Measurements from ENCODE around the gene BLMH.

The BLMH gene

GRCh38 chr17:30291543-30292285, at the start of gene BLMH:
TSS of gene BLMH (minus strand) at chr17:30291944. CDS start at chr17:30291819, 125 bp downstream.
- Histone ChIP-seq H3K36me3 (ENCODE audit: control insufficient read depth in 5 of 5, insufficient read depth in 5 of 5, low read length in 5 of 5) (peaks cover 8 to 12% (median 10%) of the 10 kb centered on the region in 5 donors), H3K9ac (ENCODE audit: low read length in 5 of 5) (peak within 1 kb of the TSS; percentile 35 to 94 (median 81)), H3K4me1 (ENCODE audit: control insufficient read depth in 5 of 5, insufficient read depth in 5 of 5, low read length in 5 of 5) (peaks cover 0 to 24% (median 19%) of the 10 kb centered on the region in 5 donors), H3K27ac (ENCODE audit: low read depth, low read length) (peak within 1 kb of the TSS; percentile 66), H3K27me3 (ENCODE audit: control insufficient read depth in 5 of 5, insufficient read depth in 4 of 5, low read length in 5 of 5) (no peaks in the 10 kb centered on the region), H3K9me3 (ENCODE audit: control insufficient read depth in 5 of 5, low read length in 5 of 5) (no peaks in the 10 kb centered on the region), H3K4me3 (ENCODE audit: low read depth in 1 of 5, low read length in 5 of 5) (peak within 1 kb of the TSS; percentile 89 to 94 (median 92))

GRCh38 chr17:30340801-30341356, 49.1 kb upstream of the BLMH start:
- H3K27me3 ChIP-seq (ENCODE audit: control insufficient read depth in 5 of 5, insufficient read depth in 4 of 5, low read length in 5 of 5): no peaks in the 10 kb centered on the region
- no peak overlapping the region for H3K4me3 ChIP-seq (ENCODE audit: low read depth in 1 of 5, low read length in 5 of 5)
- no peaks in the 10 kb centered on the region for H3K36me3 ChIP-seq (ENCODE audit: control insufficient read depth in 5 of 5, insufficient read depth in 5 of 5, low read length in 5 of 5)
- no peaks in the 10 kb centered on the region for H3K9me3 ChIP-seq (ENCODE audit: control insufficient read depth in 5 of 5, low read length in 5 of 5)
- H3K9ac ChIP-seq (ENCODE audit: low read length in 5 of 5): peak overlapping the region in 2 of 5 donors; percentile 41 to 61
- peak overlapping the region; percentile 80 for H3K27ac ChIP-seq (ENCODE audit: low read depth, low read length)
- H3K4me1 ChIP-seq (ENCODE audit: control insufficient read depth in 5 of 5, insufficient read depth in 5 of 5, low read length in 5 of 5): peaks cover 2 to 56% (median 38%) of the 10 kb centered on the region in 5 donors

GRCh38 chr17:30339086-30339485, 47.3 kb upstream of the BLMH start:
- H3K9ac ChIP-seq (ENCODE audit: low read length in 5 of 5): no peak overlapping the region
- peaks cover 2 to 38% (median 23%) of the 10 kb centered on the region in 5 donors for H3K4me1 ChIP-seq (ENCODE audit: control insufficient read depth in 5 of 5, insufficient read depth in 5 of 5, low read length in 5 of 5)
- no peaks in the 10 kb centered on the region for H3K27me3 ChIP-seq (ENCODE audit: control insufficient read depth in 5 of 5, insufficient read depth in 4 of 5, low read length in 5 of 5)
- no peaks in the 10 kb centered on the region for H3K9me3 ChIP-seq (ENCODE audit: control insufficient read depth in 5 of 5, low read length in 5 of 5)
- H3K27ac ChIP-seq (ENCODE audit: low read depth, low read length): no peak overlapping the region
- H3K4me3 ChIP-seq (ENCODE audit: low read depth in 1 of 5, low read length in 5 of 5): no peak overlapping the region
- no peaks in the 10 kb centered on the region for H3K36me3 ChIP-seq (ENCODE audit: control insufficient read depth in 5 of 5, insufficient read depth in 5 of 5, low read length in 5 of 5)

- Histone ChIP-seq H3K36me3 (ENCODE audit: control insufficient read depth in 5 of 5, insufficient read depth in 5 of 5, low read length in 5 of 5) (no peaks in the 10 kb centered on the region), H3K27me3 (ENCODE audit: control insufficient read depth in 5 of 5, insufficient read depth in 4 of 5, low read length in 5 of 5) (no peaks in the 10 kb centered on the region), H3K4me3 (ENCODE audit: low read depth in 1 of 5, low read length in 5 of 5) (no peak overlapping the region), H3K4me1 (ENCODE audit: control insufficient read depth in 5 of 5, insufficient read depth in 5 of 5, low read length in 5 of 5) (peaks cover 0 to 26% (median 16%) of the 10 kb centered on the region in 5 donors), H3K27ac (ENCODE audit: low read depth, low read length) (no peak overlapping the region), H3K9ac (ENCODE audit: low read length in 5 of 5) (no peak overlapping the region), H3K9me3 (ENCODE audit: control insufficient read depth in 5 of 5, low read length in 5 of 5) (no peaks in the 10 kb centered on the region)
Measured at GRCh38 chr17:30337393-30337999, 45.8 kb upstream of the BLMH start.

- no peak overlapping the region for H3K27ac ChIP-seq (ENCODE audit: low read depth, low read length)
- no peak overlapping the region for H3K4me3 ChIP-seq (ENCODE audit: low read depth in 1 of 5, low read length in 5 of 5)
- no peaks in the 10 kb centered on the region for H3K9me3 ChIP-seq (ENCODE audit: control insufficient read depth in 5 of 5, low read length in 5 of 5)
- peaks cover 0 to 19% (median 16%) of the 10 kb centered on the region in 5 donors for H3K4me1 ChIP-seq (ENCODE audit: control insufficient read depth in 5 of 5, insufficient read depth in 5 of 5, low read length in 5 of 5)
- no peak overlapping the region for H3K9ac ChIP-seq (ENCODE audit: low read length in 5 of 5)
- H3K36me3 ChIP-seq (ENCODE audit: control insufficient read depth in 5 of 5, insufficient read depth in 5 of 5, low read length in 5 of 5): no peaks in the 10 kb centered on the region
- no peaks in the 10 kb centered on the region for H3K27me3 ChIP-seq (ENCODE audit: control insufficient read depth in 5 of 5, insufficient read depth in 4 of 5, low read length in 5 of 5)
Measured at GRCh38 chr17:30336369-30337171, 44.8 kb upstream of the BLMH start.

- Histone ChIP-seq H3K27me3 (ENCODE audit: control insufficient read depth in 5 of 5, insufficient read depth in 4 of 5, low read length in 5 of 5) (peaks cover 0 to 2% (median 0%) of the 10 kb centered on the region in 5 donors), H3K9ac (ENCODE audit: low read length in 5 of 5) (no peak overlapping the region), H3K4me1 (ENCODE audit: control insufficient read depth in 5 of 5, insufficient read depth in 5 of 5, low read length in 5 of 5) (peaks cover 0 to 8% (median 0%) of the 10 kb centered on the region in 5 donors), H3K9me3 (ENCODE audit: control insufficient read depth in 5 of 5, low read length in 5 of 5) (no peaks in the 10 kb centered on the region), H3K4me3 (ENCODE audit: low read depth in 1 of 5, low read length in 5 of 5) (no peak overlapping the region), H3K27ac (ENCODE audit: low read depth, low read length) (no peak overlapping the region), H3K36me3 (ENCODE audit: control insufficient read depth in 5 of 5, insufficient read depth in 5 of 5, low read length in 5 of 5) (no peaks in the 10 kb centered on the region)
Measured at GRCh38 chr17:30334421-30334820, 42.7 kb upstream of the BLMH start.

- Histone ChIP-seq H3K27me3 (ENCODE audit: control insufficient read depth in 5 of 5, insufficient read depth in 4 of 5, low read length in 5 of 5) (peaks cover 0 to 2% (median 0%) of the 10 kb centered on the region in 5 donors), H3K9ac (ENCODE audit: low read length in 5 of 5) (no peak within 1 kb of the TSS), H3K9me3 (ENCODE audit: control insufficient read depth in 5 of 5, low read length in 5 of 5) (no peaks in the 10 kb centered on the region), H3K4me3 (ENCODE audit: low read depth in 1 of 5, low read length in 5 of 5) (no peak within 1 kb of the TSS), H3K27ac (ENCODE audit: low read depth, low read length) (no peak within 1 kb of the TSS), H3K4me1 (ENCODE audit: control insufficient read depth in 5 of 5, insufficient read depth in 5 of 5, low read length in 5 of 5) (peaks cover 0 to 8% (median 0%) of the 10 kb centered on the region in 5 donors), H3K36me3 (ENCODE audit: control insufficient read depth in 5 of 5, insufficient read depth in 5 of 5, low read length in 5 of 5) (no peaks in the 10 kb centered on the region)
Measured at GRCh38 chr17:30333503-30334360, 42.0 kb upstream of the BLMH start, which contains the start of gene TMIGD1. TSS of gene TMIGD1 (minus strand) at chr17:30334057. CDS start at chr17:30332133, 1,924 bp downstream.

- Histone ChIP-seq H3K27ac (ENCODE audit: low read depth, low read length) (no peak overlapping the region), H3K4me1 (ENCODE audit: control insufficient read depth in 5 of 5, insufficient read depth in 5 of 5, low read length in 5 of 5) (peaks cover 0 to 8% (median 0%) of the 10 kb centered on the region in 5 donors), H3K4me3 (ENCODE audit: low read depth in 1 of 5, low read length in 5 of 5) (no peak overlapping the region), H3K9ac (ENCODE audit: low read length in 5 of 5) (no peak overlapping the region), H3K27me3 (ENCODE audit: control insufficient read depth in 5 of 5, insufficient read depth in 4 of 5, low read length in 5 of 5) (peaks cover 0 to 2% (median 0%) of the 10 kb centered on the region in 5 donors), H3K36me3 (ENCODE audit: control insufficient read depth in 5 of 5, insufficient read depth in 5 of 5, low read length in 5 of 5) (no peaks in the 10 kb centered on the region), H3K9me3 (ENCODE audit: control insufficient read depth in 5 of 5, low read length in 5 of 5) (no peaks in the 10 kb centered on the region)
Measured at GRCh38 chr17:30332057-30332542, 40.4 kb upstream of the BLMH start.

- H3K27ac ChIP-seq (ENCODE audit: low read depth, low read length): no peak overlapping the region
- H3K4me1 ChIP-seq (ENCODE audit: control insufficient read depth in 5 of 5, insufficient read depth in 5 of 5, low read length in 5 of 5): peaks cover 0 to 13% (median 0%) of the 10 kb centered on the region in 5 donors
- no peak overlapping the region for H3K4me3 ChIP-seq (ENCODE audit: low read depth in 1 of 5, low read length in 5 of 5)
- H3K9ac ChIP-seq (ENCODE audit: low read length in 5 of 5): no peak overlapping the region
- H3K9me3 ChIP-seq (ENCODE audit: control insufficient read depth in 5 of 5, low read length in 5 of 5): no peaks in the 10 kb centered on the region
- H3K36me3 ChIP-seq (ENCODE audit: control insufficient read depth in 5 of 5, insufficient read depth in 5 of 5, low read length in 5 of 5): no peaks in the 10 kb centered on the region
- peaks cover 0 to 2% (median 0%) of the 10 kb centered on the region in 5 donors for H3K27me3 ChIP-seq (ENCODE audit: control insufficient read depth in 5 of 5, insufficient read depth in 4 of 5, low read length in 5 of 5)
Measured at GRCh38 chr17:30326809-30327208, 35.1 kb upstream of the BLMH start.
